ENCODE measurements around the gene UBE2F.

- no peak for TF ChIP-seq POLR2A (IDR thresholded peaks at IDR 0.05)
- TF ChIP-seq, protein P1, sequence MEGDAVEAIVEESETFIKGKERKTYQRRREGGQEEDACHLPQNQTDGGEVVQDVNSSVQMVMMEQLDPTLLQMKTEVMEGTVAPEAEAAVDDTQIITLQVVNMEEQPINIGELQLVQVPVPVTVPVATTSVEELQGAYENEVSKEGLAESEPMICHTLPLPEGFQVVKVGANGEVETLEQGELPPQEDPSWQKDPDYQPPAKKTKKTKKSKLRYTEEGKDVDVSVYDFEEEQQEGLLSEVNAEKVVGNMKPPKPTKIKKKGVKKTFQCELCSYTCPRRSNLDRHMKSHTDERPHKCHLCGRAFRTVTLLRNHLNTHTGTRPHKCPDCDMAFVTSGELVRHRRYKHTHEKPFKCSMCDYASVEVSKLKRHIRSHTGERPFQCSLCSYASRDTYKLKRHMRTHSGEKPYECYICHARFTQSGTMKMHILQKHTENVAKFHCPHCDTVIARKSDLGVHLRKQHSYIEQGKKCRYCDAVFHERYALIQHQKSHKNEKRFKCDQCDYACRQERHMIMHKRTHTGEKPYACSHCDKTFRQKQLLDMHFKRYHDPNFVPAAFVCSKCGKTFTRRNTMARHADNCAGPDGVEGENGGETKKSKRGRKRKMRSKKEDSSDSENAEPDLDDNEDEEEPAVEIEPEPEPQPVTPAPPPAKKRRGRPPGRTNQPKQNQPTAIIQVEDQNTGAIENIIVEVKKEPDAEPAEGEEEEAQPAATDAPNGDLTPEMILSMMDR (IDR thresholded peaks at IDR 0.05) = no peak
Measured at GRCh38 chr2:238067939-238068338, 101.1 kb downstream of the UBE2F start.

Measured in adrenal gland (tissue), 5 donors.